Fibroblast of skin of right biceps (primary cell): ENCODE results near the gene MYO9B.

Source experiments
- DNase-seq: peaks from one replicate; pipeline ENCODE4 v3.0.0-alpha.2; 2013

Gene MYO9B

GRCh38 chr19:17244618-17245534 lies 169.3 kb downstream of the MYO9B start:
- no peak for DNase-seq

DNA sequence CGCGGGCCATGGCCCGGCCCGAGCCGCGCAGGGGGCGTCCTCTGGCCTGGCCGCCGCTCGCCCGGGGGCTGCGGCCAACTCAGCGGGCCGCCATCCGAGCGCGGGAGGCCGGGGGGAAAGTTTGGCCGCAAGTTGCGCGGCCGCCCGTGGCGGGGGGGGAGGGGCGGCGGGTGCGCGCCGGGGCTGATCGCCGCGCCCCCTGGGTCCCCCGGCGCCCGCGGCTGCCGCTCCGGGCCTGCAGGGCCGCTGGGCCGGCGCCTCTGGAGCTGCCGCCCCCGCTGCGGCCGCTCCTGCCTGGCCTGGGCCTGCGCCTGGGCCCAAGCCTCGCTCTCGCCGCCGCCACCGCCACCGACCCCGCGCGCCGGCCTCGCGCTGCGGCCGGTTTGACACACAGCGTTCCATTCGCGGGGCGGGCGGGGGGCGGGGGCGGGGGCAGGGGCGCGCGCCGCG lies 170.0 kb downstream of the MYO9B start, which contains the start of gene NR2F6:
Gene NR2F6 (minus strand): TSS at position 385 of the 450 bp plus-strand sequence. CDS start 699 bp downstream, outside the sequence.
- no peak for DNase-seq

GRCh38 chr19:17246681-17247425 lies 171.3 kb downstream of the MYO9B start:
- no peak for DNase-seq

- no peak for DNase-seq
These were observed 172.6 kb downstream of the MYO9B start for GRCh38 chr19:17248011-17248776.

GRCh38 chr19:17249887-17250548 lies 174.4 kb downstream of the MYO9B start:
- no peak for DNase-seq

- DNase-seq = no peak
These were observed 179.1 kb downstream of the MYO9B start for GRCh38 chr19:17254636-17255035.

GRCh38 chr19:17255150-17255621 lies 179.6 kb downstream of the MYO9B start:
- DNase-seq = no peak

GRCh38 chr19:17256130-17256529 lies 180.6 kb downstream of the MYO9B start:
- no peak for DNase-seq

DNA sequence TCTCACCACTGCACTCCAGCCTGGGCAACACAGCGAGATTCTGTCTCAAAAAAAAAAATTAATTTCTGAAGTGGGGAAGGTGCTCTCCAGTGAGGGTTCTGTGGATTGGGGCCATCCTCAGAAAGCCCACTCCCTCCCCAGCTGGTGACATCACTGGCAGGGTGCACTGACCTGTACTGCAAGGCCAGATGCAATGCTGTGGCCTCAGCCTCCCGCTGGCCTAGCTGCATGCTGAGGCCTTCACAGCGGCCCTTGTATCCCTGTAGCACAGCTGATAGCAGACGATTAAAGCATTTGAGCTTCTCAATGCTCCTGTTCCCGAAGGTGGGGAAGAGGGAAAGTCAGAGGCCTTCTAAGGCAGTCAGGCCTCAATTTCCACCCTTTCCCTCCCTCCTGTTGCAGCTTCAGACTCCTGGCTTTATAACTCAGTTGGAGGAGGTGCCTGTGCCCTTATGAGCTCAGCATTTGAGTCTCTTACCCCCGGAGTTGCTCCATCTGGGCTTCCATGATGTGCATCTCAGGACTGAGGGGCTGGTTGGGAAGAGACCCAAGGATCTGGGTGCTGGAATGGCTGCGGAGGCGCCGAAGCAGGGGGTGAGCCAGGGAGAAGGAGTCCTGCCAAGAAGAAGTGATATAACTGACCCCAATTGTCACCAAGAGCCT lies 183.7 kb downstream of the MYO9B start:
- no peak for DNase-seq

DNA sequence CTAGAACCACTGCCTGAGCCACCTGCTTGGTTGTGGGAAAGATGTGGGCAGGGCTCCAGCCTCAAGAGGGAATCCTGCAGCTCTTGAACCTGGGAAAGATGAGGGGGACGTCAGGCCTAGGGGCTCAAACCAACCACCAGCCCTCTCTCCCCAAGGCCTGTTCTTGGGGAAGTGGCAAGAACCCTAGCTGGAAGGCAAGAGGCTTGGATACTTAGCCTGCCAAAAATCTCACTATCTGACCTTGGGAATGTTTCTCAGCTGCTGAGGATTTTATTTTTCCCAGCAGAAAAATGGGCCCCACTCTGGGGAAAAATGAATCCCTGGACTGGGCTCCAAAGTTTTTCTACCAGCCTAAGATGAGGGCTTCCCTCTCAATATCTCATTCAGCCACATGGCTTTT lies 184.4 kb downstream of the MYO9B start:
- no peak for DNase-seq

DNA sequence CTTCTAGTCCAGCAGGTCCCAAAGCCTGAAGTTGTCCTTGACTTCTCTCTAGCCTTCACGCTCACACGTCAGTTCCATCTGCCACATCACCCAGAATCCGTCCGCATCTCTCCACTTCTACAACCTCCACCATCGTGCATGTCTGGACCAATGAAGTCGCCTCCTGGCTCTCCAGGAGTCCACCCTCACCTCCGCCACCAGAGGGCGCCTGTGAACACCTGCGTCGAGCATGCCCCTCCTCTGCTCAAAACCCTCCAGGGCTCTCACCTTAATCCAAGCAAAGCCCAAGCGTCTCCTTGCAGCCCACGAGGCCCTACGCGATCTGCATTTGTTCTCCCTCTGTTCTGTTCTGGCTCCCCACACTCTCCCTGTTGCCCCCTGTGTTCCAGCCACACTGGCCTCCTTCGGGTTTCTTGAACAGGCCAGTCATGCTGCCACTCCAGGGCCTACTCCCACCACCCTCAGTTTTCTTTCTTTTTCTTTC lies 185.3 kb downstream of the MYO9B start:
- DNase-seq = peak; percentile 68

DNA sequence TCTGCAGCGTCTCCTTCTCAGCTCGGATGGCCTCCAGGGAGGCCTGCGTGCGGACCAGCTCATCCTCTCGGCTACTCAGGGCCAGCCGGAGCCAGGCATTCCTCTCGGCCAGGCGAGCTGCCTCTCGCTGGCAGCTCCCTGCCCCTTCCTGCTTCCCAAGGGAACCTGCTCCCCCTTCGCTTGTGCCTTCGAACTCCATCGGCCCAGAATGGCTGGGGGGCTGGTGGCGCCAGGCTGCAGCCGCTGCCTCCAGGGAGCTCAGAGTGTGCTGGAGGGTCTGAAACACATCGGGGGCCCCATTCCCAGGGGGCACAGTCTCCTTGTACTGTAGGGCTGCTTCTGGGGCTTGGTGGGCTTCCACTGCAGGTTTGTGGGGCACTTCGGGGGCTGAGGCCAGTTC lies 187.0 kb downstream of the MYO9B start:
- DNase-seq = no peak
